ENCODE measurements around the gene MAP2K5.

MAP2K5 gene

GRCh38 chr15:67731112-67731721 lies 188.7 kb downstream of the MAP2K5 start:
- no peak for DNase-seq

DNA sequence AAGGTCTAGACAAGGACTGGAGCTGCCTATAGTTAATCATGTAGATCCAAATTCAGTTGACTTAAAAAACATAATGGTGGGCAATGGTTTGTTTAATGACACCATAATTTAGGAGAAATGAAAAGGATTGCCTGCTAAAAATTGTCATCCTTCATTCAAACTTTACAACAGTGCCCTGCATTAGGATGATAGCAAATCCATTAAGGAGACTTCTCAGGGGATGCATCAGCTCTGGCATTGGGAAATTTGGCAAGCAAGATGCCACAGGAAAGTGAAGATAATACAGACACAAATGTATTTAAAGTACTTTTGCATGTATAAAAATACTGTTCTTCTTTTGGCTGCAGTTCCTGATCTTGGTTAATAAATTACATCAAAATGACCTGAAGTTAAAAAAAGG lies 189.7 kb downstream of the MAP2K5 start:
- DNase-seq = no peak

- no peak for DNase-seq
Observed at GRCh38 chr15:67732671-67733374, 190.3 kb downstream of the MAP2K5 start.

DNA sequence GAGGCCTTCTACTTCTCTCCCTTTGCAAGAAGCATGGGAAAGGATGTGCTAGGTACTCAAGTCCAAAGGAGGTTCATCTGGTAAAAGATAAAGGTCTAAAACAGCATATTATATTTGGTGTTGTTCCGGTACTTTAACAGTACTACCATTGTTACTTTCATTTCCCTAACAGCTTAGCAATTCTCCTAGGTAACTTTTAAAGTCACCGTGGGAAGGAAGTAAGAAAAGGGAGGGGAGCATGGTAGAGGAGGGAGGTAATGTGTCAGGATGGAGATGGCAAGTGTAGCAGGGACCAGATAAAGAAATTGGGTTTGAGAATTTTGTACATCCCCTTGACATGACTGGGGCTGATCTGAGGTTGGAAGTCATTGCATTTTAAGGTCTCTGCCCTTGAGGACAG lies 193.4 kb downstream of the MAP2K5 start:
- DNase-seq = no peak

- no peak for DNase-seq
Observed at GRCh38 chr15:67736810-67737209, 194.3 kb downstream of the MAP2K5 start.

GRCh38 chr15:67738056-67738455 lies 195.6 kb downstream of the MAP2K5 start:
- no peak for DNase-seq

- no peak for DNase-seq
Observed at GRCh38 chr15:67740405-67740804, 197.9 kb downstream of the MAP2K5 start.

GRCh38 chr15:67741308-67741707 lies 198.8 kb downstream of the MAP2K5 start:
- DNase-seq = no peak

DNA sequence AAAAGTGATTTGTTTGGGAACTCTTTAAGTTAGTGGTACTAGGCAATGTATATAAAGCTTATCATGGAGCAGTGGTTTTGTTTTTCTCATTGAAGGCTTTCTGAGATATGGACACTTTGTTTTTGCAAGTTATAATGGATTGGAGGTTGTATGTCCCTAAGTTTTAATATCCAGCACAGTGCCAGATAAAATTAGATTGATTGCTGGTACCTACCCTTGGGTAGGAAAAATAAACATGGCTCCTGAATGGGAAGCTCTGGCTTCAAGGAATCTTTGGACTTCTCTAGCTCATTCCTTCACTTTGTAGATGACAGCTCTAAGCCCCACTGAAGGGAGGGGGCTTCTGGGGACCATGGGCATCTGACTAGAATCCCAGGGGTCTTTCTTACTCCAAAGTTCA lies 201.1 kb downstream of the MAP2K5 start:
- DNase-seq = no peak

DNA sequence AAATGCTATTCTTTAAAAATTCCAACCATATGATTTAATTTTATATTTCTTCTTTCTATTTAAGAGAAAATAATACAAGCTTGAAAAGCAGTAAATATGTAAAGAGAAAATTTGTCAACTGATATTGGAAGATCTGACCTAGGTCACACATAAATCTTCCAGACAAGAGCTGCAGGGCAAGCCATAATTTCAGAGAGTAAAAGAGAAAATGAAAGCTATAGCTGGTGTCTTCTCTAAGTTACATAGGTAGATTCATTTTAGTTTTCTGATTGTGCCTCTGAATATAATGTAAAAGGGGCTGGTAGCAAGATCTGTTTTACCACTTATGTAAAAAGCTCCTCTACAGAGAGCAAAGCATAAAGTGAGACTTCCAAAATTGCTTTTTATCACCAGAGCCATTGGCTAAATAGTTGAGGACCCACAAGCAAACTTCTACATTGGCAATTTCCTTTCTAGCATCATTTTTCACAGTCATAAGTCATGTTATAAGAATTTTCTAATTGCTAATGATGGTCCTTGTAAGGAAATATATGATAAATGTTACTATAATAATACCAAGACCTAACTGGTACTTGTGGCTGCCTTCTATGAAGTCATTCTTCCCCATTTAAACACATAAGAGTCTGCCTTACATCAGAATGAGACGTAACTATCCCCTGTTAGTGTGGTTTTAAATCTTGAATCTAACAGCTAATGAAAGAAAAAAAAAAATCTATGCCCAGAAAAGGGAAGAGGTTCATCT lies 202.0 kb downstream of the MAP2K5 start:
- no peak for DNase-seq

DNA sequence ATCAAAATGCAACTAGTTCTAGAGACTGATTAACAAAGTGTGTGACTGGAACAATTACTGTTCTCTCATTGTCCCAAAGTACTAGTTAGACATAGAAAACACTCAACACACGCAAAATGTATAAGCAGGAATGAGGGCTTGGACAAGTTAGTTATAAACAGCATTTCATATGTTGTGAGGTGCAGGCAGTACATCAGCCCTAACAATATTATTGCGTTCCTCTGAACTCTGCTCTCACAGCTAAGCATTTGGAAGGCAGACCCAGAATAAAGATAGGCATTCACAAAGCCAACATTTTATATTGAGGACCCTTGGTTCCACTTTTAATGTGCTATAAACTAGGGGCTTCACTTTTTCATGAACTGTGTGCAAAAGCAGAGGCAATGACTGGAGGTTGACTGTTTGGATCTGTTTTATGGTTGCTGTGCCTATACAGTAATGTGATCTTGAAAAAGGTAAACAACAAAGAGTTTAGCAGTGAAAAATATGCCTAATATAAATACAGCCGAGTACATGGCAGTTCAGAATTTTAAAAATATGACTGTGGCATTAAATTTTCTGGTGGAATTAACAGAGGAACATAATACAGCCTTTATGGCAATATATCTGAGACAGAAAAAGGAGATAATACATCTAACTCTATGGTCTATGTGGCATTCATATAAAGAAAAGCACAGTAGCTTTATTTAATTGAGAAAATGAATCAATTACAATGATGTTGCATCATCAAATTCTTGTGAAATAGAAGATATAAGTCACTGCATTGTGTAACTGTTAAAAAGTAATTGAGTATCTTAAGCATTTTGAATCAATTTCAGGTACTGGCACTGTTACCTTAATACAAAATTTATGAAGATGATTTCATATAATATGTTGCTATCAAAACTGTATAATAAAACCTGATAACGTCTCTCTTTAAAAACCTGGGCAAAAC lies 202.8 kb downstream of the MAP2K5 start:
- no peak for DNase-seq

- no peak for DNase-seq
Observed at GRCh38 chr15:67746022-67746421, 203.5 kb downstream of the MAP2K5 start.

DNA sequence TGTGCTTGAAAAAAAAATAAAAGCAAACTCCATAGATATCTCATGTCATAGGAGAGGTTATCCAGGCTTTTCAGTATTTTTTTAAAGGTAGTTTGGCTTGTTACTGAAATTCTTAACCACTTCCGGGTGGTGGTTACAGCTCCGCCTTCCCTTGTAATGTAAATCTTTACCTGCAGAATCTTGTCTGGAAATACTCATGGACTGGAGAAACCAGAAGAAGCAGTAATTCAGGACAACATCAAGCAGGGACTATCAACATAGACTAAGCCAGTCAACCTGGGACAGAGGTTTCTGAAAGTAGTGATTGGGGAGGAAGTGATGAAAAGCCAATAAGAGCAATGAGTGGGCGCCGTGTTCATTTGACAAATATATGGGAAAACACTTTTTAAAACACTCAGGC lies 203.9 kb downstream of the MAP2K5 start:
- peak; percentile 10 for DNase-seq

DNA sequence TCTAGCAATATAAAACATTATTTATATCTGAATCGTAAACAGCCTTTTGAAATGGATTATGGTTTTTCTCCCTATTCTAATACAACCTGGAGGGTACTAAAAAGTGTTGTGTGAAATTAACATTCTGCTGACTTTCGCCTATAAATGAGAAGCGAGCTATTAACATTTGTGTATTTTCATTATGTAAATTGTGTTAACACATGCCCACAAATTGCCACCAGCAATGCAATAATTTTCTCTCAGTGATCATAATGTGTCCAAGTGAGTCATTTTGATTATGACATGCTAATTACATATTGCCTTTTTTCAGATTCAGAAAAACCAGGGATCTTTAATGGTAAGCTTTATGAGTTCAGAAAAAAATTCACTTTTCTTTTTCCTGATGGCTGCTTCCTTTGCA lies 205.4 kb downstream of the MAP2K5 start:
- no peak for DNase-seq

DNA sequence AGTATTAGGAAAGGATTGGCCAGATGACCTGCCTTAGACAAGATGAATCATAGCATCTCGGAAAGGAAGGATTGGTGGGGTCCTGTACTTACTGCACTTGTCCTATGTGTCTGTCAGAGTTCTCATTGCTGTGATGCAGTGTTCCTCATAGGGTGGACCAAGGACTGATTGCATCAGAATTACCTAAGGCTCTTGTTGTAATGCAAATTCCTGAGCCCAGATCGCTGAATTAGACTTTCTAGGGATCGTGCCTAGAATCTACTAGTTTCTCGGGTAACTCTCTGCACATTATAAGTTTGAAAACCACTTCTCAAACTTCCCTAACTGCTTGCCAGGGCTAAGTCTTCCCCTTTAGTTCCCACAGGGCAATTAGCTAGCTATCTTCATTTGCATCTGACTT lies 207.9 kb downstream of the MAP2K5 start:
- DNase-seq = no peak

- no peak for DNase-seq
Observed at GRCh38 chr15:67753891-67754290, 211.4 kb downstream of the MAP2K5 start.

DNA sequence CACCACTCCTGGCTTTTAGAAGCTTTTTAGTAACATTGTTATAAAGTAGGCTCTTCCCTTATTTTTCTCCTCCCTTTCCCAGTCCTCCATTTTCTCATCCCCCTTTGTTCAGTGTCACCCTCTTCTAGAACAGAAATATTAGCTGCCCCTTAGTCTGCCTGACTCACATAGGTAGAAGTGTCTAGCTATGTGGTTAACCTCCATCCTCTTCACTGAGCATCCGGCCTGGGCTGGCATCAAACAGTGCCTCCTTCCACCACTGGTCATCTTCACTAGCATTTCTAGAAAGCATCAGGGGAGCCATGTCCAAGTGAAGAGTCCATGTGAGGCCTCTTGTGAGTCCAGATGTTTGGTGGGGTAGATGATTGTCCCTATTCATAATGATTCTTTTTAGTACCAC lies 212.8 kb downstream of the MAP2K5 start:
- no peak for DNase-seq

- DNase-seq = no peak
Observed at GRCh38 chr15:67755936-67756335, 213.4 kb downstream of the MAP2K5 start.

- DNase-seq = no peak
Observed at GRCh38 chr15:67758619-67759300, 216.3 kb downstream of the MAP2K5 start.

GRCh38 chr15:67760901-67761300 lies 218.4 kb downstream of the MAP2K5 start:
- no peak for DNase-seq

DNA sequence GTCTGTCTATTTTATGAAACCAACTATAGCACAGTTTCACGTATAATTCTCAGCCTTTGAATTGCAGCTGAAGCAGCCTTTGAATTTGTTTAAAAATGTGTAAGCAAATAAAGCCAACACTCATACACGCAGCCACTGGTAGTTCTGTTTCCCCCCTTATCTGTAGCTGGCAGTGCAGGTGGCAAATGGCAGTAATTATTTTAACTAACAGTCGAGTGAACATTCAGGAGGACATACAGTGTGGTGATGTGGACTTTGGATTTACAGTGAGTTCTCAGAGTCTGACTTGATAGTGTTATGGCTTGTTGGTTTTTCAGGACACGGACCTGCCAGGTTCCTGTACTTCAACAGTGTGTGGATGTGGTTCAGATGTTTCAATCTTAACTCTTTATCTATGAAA lies 218.8 kb downstream of the MAP2K5 start:
- no peak for DNase-seq

GRCh38 chr15:67762610-67763368 lies 220.3 kb downstream of the MAP2K5 start:
- DNase-seq = peak; percentile 80
